Forelimb muscle (tissue), 1 donor: ENCODE measurements around the gene USP48. TPM values are rescaled to one million over a fixed set of nuclear protein-coding genes. Genes with fewer than 3 reads are reported as not detected.
"Not testable (repeated sequence)": the region's sequence is repeated elsewhere in the genome, so short reads cannot be mapped to it uniquely, and the experiment has no call there.

Experiments
- DNase-seq: peaks from one replicate; pipeline ENCODE4 v3.0.0-alpha.2; 2013; ENCODE audit warnings: low read depth
- polyA plus RNA-seq: library from polyadenylated mRNA; unstranded; fragments of 120-200 nt; gene quantifications from one replicate; pipeline ENCODE4 v1.2.1, GENCODE V29; 2013; ENCODE audit not compliant: insufficient read length

The USP48 gene
- polyA plus RNA-seq, 1 donor, result 47.4 TPM

- peak; percentile 25 for DNase-seq
These were observed 32.9 kb upstream of the USP48 start for GRCh38 chr1:21815724-21816321.

DNA sequence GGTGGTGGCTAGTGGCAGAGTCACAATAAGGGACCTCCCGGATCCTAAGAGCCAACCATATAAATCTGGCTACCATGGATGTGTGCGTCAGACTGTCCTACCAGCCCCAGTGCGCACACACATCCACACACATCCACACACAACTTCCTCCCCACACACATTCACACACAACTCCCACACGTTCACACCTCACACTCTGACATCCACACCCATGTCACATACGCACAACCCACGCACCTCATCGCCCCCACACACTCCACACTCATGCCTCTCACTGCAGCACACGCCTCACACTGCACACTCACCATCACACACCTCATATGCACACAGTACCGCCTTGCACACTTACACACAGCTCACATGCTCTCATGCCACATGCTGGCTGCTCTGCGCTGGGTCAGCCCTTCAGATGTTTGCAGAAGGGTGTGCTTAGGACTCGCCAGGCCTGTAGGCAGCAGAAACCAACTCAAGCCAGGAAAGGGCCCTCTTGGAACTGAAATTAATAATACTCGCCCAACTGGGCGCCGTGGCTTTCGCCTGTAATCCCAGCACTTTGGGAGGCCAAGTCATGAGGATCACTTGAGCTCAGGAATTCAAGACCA, 32.1 kb upstream of the USP48 start:
- no peak for DNase-seq

- no peak for DNase-seq
These were observed 31.4 kb upstream of the USP48 start for GRCh38 chr1:21814241-21814918.

GRCh38 chr1:21813542-21813941, 30.6 kb upstream of the USP48 start:
- no peak for DNase-seq

DNA sequence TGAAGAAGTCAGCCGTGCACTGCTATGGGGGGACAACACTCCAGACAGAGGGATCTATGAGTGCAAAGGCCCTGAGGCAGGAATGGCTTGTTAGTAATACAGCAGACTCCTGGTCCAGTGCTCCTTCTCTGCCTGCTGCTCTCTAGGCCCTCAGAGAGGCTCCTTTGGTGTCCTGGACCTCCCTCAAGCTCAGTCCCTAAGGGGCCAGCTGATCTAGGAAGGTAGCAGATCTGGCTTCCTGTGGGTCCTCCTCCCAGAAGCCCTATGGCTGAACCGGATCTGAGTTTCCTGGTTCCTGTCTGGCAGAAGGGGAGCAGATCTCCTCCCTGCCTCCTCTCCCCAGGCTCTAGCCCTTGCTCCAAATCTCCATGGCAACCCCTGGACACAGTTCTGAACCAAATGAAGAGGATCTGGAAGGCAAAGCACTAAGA, 28.9 kb upstream of the USP48 start, which contains the start of gene LDLRAD2:
Gene LDLRAD2, plus strand, starts transcription at position 391 of the 431 bp plus-strand sequence. CDS start 187 bp downstream, outside the sequence.
- no peak for DNase-seq

DNA sequence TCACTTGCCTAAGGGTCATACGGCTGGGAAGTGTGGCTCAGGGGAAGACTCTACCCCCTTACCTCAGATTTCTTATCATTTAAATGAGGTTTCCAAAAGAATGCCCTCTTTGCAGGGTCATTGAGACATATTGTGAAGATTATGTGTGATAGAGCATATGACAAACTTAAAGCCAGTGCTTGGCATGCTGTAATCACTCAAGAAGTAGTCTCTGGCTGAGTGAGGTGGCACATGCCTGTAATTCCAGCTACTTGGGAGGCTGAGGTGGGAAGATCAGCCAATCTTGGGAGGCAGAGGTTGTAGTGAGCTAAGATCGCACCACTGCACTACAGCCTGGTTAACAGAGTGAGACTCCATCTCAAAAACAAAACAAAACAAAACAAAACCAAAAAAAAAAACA, 21.6 kb upstream of the USP48 start:
- DNase-seq, result no peak

DNA sequence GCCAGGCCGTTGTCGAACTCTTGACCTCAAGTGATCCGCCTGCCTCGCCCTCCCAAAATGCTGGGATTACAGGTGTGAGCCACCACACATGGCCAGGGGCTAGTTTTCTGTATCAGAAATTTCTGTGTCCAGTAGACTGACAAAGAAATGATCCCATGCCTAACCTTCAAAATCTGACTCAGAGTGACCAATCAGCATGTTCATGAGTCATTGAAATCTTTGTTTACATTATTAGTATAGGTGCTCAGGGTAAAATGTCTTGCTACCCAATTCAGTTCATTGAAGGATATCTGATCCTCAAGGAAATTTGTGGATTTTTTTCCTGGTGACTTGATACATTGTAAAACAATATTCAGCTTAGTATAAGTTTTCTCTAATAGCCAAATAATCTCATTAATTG, 18.2 kb upstream of the USP48 start:
- DNase-seq, result no peak

DNA sequence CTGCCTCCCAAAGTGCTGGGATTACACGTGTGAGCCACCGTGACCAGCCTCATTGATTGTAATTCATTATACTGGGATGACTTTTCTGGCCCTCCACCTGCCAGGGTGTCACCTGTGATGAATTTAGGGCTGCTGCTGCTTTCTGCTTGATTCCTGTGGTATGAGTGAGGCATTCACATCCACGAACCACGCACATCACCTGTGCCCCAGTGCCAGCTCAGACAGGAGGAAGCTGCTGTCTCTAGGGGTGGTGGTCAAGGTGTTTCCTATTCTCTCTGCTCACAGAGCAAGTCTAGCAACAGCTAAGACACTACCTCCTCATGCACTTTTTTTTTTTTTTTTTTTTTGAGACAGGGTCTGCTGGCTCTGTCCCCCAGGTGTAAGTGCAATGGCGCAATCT, 16.8 kb upstream of the USP48 start:
- DNase-seq, result no peak

GRCh38 chr1:21795075-21795474, 12.1 kb upstream of the USP48 start:
- DNase-seq, result no peak

DNA sequence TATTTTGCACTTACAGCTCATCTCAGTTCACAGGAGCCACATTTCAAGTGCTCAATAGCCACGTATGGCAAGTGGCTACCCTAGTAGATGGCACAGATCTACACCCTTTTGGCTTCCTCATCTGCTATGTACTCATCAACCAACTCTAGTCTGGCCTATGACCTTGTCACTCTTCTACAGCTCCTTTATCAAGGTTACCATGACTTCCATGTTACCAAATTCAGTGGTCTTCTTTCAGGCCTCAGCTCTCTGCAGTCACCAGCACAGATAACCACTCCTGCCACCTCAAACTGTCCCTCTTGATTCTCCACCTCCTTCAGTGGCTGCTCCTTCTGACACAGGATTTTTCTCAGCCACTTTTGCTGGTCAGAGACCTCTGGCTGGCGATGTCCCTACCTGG, 11.7 kb upstream of the USP48 start:
- no peak for DNase-seq

- no peak for DNase-seq
These were observed 10.2 kb upstream of the USP48 start for GRCh38 chr1:21793104-21793503.

DNA sequence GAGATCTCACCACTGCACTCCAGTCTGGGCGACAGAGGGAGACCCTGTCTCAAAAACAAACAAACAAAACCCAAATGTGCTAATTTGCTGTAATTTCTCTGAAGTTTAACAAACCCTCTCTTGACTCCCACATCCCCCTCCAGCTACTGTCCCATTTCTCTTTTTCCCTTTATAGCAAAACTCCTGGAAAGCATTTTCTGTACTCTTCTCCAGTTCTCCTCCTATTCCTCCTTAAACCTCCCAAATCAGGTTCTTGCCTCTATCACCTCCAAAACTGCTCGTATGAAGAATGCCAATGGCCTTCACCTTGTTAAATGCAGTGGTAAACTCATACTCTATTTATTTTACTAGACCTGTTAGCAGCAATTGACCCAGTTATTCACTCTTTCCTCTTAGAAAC, 3.7 kb upstream of the USP48 start:
- DNase-seq, result no peak

DNA sequence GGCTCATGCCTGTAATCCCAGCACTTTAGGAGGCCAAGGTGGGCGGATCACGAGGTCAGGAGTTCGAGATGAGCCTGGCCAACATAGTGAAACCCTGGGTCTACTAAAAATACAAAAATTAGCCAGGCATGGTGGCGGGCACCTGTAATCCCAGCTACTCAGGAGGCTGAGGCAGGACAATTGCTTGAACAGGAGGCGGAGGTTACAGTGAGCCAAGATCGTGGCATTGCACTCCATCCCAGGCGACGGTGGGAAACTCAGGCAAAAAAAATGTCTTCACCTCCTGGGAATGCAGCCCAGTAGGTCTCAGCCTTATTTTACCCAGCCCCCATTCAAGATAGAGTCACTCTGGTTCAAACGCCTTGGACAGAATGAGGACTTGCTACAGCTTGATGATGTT, 2.8 kb upstream of the USP48 start:
- not testable (repeated sequence) for DNase-seq

DNA sequence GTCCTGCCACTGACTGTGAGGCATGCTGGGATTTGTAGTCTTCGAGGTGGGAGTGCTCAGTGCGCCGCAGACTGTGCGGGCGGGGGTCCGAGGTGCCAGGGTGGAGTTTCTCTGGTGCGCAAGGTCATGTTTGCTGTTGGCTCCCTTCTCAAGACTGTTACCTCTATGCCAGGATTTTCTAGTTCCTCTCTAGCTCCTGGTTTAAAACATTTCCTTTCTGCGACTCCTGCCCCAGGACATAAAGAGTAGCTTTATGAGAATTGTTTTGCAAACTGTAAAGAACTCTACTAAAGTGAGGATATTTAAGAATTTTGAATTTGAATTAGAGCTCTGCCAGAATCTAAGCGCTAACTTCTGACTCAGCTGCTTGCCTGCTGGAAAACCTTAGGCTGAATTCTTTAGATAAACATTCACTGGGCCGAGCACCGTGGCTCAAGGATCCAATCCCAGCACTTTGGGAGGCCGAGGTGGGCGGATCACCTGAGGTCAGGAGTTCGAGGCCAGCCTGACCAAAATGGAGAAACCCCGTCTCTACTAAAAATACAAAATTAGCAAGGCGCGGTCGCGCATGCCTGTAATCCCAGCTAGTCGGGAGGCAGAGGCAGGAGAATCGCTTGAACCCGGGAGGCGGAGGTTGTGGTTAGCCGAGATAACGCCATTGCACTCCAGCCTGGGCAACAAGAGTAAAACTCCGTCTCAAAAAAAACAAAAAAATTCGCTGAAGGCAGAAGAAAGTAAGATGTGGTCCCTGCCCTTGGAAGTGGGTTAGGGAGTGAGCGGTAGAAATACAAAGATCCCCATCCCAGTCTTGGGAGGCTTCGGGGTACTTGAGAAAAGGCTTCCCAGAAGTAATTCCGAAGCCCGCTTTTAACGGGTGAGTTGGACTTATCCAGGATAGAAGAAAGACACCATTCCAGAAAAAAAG, 992 bp upstream of the USP48 start:
- DNase-seq, result no peak

- DNase-seq, result peak; percentile 44
These were observed 541 bp downstream of the USP48 start for GRCh38 chr1:21782349-21782867.

DNA sequence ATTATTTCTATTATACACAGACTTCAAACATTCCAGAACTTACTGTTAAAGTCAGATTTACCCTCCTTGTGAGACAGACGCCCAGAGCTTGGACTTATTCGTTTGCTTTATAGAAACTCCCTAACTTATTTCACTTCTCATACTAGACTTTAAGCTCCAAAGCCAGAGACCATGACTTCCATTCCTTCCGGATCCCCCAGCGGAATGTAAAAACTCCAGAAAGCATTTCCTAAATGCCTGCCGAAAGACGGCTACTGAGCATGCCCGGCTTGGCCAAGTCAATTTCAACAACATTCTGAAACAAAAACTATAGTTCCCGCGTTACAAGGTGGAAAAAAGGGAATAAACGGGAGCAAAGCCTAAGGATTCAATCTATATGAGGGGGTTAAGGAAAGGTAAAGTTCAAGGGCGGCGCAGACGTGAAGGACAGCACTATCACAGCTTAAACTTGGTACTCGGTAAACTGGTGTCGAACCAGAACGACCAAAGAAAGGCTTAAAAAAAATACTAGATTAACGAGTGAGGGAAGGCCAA, 1.1 kb downstream of the USP48 start:
- DNase-seq, result no peak

GRCh38 chr1:21779613-21780521, 3.1 kb downstream of the USP48 start:
- DNase-seq, result no peak

DNA sequence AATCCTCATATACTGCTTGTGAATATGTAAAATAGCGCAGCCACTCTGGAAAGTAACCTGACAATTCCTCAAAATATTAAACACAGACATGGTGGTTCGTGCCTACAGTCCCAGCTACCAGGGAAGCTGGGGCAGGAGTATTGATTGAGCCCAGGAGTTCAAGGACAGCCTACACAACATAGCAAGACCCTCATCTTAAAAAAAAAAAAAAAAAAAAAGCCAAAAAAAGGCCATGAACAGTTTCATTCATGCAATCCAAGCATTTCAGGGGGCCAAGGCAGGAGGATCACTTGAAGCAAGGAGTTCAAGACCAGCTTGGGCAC, 4.6 kb downstream of the USP48 start:
- DNase-seq, result no peak

- DNase-seq, result not testable (repeated sequence)
These were observed 6.0 kb downstream of the USP48 start for GRCh38 chr1:21776925-21777324.

DNA sequence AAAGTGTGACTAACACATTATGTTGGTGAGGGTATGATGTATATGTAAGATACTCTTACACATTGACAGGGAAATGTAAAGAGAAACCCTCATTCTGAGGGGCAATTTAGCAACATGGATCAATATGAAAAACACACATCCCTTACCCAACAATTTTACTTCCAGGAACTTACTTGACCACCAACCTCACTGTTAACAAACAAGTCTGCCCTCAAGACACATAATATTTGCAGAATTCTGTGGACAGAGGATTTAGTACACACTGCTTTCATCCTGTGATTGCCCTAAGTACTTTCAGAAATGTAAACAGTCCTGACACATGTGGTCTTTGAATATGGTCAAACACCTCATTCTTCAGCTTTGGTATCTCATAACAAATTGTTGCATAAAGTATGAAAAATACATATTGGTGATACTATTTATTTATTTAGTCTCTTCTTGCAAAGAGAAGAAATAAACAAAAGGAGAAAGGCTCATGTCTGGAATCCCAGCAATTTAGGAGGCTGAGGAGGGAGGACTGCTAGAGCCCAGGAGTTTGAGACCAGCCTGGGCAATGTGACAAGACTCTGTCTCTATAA, 6.9 kb downstream of the USP48 start:
- DNase-seq, result no peak
